ENCODE data around the gene ELAVL3. TPM values are rescaled to one million over a fixed set of nuclear protein-coding genes. Genes with fewer than 3 reads are reported as not detected.
A peak's percentile ranks its signal among the peaks of the same experiment; 100 is the strongest.

The ELAVL3 gene
- under 1 TPM; 0.08 to 0.49 (median 0.16) TPM for polyA plus RNA-seq (ENCODE audit: insufficient read length in 4 of 4)

- DNase-seq (ENCODE audit: low read depth in 4 of 4, low spot score in 2 of 4) = no peak
Observed at GRCh38 chr19:11480715-11481533, at the start of gene ELAVL3. TSS of gene ELAVL3 (minus strand) at chr19:11481046. CDS start at chr19:11480608, 438 bp downstream.

DNA sequence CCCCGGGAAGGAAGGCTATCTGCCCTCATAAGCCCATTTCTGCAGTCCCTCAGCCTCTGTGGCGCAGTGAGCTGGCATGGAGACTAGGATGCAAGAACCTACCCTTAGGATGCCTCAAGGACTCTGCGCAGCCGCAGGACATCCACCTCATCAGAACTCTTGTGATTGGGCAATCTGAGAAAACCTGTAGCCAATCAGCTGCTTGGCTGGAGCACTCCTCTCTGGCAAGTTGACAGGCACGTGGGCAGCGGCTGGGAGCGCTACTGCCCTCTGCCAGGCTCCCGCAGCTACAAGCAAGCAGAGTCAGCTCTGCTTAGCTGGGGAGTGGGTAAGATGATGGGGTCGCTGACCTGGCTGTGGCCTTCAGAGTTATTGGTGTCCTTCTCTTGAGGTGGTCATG is 49.6 kb upstream of the ELAVL3 start:
- DNase-seq (ENCODE audit: low read depth in 4 of 4, low spot score in 2 of 4) = no peak

DNA sequence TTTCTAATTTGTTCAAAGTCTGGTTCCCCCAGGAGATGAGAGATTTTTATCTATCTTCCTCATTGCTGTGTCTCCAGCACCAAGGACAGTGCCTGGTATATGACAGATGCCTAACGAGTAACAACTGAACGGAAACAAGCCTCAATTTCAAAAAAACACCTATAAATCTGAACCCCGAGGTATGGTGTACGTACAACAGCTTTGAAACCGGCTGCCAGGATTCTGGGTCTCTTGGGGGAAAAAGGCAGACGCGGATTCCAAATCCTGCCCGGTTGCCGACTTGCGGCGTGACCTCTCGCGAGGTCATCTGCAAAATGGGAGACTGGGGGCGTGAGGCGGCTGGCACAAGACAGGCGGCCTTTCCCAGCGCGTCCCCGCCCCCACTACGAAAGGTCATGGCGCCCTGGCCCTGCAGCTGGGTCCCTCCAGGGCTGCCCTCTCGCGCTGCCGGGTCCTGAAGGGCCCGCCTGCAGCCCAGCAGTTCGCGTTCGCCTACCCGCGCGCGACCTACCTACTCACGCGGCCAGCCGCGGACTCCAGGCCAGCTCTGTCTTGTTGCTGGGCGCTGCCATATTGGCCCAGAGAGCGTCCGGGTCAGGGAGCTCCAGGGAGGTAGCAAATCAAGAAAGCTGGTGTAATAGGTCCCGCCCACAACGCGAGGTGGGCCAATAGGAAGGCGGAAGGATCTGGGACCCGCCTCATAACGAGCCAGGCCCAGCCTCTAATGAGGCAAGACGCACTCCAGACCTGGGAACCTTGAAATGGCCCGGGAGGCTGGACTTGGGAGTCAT is 47.9 kb upstream of the ELAVL3 start, which contains the start of gene ECSIT:
ECSIT (minus strand) TSS at position 584 of the 791 bp plus-strand sequence. CDS start 9,964 bp downstream, outside the sequence.
- peak; percentile 88 to 96 (median 92) for DNase-seq (ENCODE audit: low read depth in 4 of 4, low spot score in 2 of 4)

DNA sequence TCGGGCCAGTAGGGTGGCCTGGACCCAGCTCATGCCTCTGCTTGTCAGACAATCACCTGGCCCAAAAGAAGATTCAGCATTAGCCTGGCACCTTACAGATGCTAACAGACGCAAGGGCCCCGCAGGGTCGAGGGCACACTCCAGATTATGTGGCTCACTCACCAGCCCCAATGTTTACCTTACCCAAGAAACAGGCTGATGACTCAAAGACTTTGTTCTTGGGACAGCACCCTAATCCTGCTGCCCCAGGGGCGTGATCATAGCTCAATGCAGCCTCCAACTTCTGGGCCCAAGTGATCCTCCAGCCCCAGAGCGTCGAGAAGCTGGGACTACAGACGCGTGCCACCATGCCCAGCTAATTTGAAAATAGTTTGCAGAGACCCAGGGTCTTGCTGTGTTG is 38.3 kb upstream of the ELAVL3 start:
- DNase-seq (ENCODE audit: low read depth in 4 of 4, low spot score in 2 of 4) = no peak

GRCh38 chr19:11513946-11514345 is 33.1 kb upstream of the ELAVL3 start:
- no peak for DNase-seq (ENCODE audit: low read depth in 4 of 4, low spot score in 2 of 4)

- no peak for DNase-seq (ENCODE audit: low read depth in 4 of 4, low spot score in 2 of 4)
Observed at GRCh38 chr19:11510444-11510843, 29.6 kb upstream of the ELAVL3 start.

DNA sequence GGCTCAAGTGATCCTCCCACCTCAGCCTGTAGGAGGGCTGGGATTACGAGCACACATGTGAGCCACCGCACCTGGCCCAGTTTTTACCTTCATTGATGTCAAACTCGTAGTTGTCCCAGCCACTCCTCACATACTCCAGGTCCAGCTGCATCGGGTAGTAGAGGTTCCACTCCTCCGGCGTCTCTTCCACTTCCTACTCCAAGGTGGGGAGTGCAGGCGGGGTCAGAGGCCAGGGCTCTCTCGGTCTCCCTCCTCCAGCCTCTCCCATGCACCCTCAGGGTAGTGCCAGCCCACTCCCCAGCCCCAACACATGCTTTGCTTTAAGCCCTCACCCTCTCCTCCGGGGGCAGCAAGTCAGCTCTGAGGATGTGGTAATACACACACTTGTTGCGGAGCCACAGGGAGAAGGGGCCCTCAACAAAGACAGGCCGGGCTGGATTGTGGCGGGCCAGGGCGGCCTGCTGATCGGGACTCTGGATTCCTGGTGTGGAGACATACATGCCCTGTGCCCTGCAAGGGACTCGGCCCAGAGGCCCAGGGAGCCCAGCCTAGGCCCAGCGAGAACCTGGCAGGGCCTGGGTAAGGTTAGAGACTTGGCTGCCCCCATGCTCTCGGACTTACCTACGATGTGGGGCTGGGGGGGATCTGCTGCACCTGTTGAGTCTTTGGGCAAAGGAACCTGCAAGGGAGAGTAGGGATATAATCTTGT is 26.7 kb upstream of the ELAVL3 start:
- no peak for DNase-seq (ENCODE audit: low read depth in 4 of 4, low spot score in 2 of 4)

DNA sequence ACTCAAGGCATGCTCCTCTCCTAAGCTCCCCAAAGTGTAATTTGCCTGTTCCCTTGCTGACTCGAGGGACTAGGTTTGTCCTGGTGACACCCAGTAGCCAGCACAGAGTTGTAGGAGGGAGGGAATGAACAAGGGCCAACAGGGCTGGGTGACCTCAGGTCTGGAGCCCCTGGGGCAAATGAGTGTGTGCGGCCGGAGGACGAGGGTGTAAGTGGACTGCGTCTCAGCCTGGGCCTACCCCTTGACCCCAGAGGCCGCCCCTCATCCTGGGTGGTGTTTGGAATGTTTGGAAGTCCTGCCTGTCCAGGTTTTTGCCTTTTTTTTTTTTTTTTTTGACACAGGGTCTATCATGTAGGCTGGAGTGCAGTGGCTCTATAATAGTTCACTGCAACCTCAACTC is 26.1 kb upstream of the ELAVL3 start:
- no peak for DNase-seq (ENCODE audit: low read depth in 4 of 4, low spot score in 2 of 4)

GRCh38 chr19:11506101-11506555 is 25.3 kb upstream of the ELAVL3 start:
- no peak for DNase-seq (ENCODE audit: low read depth in 4 of 4, low spot score in 2 of 4)

DNA sequence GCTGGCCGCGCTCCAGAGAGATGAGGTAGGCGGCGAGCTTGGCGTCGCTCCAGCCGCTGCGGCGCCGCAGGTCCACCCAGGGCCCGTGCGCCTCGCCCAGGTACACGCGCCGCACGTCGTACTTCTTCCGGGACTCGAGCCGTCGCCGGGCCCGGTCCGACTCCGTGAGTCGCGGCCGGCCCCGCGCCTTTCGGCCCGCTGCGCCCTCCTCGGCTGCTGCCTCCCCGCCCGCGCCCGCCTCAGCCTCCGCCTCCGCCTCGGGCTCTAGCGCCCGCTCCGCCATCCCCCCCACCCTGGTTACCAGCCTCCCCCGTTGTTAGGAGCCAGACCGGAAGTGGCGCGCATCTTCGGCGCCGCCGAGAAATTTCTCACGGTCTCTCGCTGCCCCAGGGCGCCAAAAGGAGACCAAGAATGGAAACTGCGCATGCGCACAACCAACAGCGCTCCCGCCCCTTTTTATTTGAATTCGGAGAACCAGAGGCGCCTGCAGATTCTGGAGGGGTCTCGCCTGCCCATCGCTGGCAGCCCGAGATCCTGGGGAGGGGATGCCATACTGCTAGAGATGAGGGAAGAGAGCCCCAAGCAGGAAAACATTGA is 24.8 kb upstream of the ELAVL3 start, which contains the start of gene ZNF653:
ZNF653 (minus strand) TSS at position 336 of the 597 bp plus-strand sequence; CDS start at position 283, 53 bp downstream.
- DNase-seq (ENCODE audit: low read depth in 4 of 4, low spot score in 2 of 4) = peak; percentile 92 to 94 (median 93)

DNA sequence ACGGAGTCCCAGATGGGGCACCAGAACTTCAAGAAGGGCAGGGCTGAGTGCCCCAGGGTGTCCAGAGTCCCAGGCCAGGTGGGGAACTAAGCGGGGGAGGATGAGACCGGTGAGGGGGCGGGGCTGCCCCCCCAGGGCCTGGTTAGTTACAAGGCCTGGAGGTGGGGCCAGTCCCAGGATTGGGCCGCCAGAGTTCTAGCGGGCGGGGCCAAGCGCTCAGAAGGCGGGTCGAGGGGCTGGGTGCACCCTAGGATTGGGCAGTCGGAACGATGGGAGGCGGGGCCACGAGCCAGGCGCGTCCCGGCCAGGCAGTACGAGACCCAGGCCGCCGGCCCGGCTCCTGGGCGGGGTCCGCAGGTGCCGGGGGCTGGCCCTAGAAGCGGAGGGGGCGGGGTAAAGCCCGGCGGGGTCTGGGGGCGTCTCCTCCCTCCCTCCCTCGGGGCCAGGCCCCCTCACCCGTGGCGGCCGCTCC is 24.2 kb upstream of the ELAVL3 start:
- DNase-seq (ENCODE audit: low read depth in 4 of 4, low spot score in 2 of 4) = peak; percentile 52 to 88 (median 84)

DNA sequence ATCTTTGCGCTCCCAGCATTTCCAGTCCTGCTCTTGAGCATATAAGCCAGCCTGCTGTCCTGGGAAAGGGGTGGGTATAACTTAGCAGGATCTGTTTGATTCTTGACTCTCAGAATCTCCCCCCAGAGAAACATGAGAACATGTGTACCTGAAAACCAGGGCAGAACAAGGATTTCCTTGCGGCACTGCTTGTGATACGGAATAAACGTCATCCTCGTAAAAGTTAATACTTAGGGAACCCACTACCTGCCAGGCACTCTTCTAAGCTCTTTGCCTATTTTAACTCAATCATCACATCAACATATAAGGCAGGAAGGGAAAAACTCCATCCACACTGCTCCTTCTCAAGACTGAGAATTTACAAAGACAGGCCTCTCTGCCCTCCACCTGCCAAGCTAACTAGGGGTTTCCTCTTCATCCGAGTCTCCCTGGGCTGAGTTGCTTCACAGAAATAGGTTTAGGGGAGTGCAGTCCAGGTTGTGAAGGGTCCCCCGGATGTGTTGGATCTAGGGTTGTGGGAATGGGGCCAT is 23.7 kb upstream of the ELAVL3 start:
- DNase-seq (ENCODE audit: low read depth in 4 of 4, low spot score in 2 of 4) = no peak

DNA sequence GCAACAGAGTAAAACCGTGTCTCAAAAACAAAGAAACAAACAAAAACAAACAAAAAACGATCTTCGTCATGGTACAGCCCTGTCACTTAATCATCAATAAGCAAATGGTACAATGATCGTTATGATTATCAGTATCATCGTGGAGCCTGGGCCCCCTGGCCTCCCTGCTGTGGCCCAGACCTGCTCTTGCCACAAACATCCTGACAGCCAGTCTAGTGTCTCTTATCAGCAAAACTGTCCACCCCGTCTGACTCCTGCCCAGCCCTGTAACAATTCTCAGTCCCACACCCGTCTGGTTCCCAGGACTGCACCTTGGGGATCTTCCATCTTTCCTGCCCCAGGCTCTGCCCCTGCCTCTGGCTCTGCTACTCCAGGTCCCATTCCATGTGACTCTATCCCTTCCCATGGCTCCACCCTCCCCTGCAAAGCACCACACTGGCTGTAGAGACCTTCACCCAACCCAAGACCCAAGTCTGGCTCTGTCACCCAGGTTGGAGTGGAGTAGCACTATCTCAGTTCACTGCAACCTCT is 19.1 kb upstream of the ELAVL3 start:
- DNase-seq (ENCODE audit: low read depth in 4 of 4, low spot score in 2 of 4) = no peak

DNA sequence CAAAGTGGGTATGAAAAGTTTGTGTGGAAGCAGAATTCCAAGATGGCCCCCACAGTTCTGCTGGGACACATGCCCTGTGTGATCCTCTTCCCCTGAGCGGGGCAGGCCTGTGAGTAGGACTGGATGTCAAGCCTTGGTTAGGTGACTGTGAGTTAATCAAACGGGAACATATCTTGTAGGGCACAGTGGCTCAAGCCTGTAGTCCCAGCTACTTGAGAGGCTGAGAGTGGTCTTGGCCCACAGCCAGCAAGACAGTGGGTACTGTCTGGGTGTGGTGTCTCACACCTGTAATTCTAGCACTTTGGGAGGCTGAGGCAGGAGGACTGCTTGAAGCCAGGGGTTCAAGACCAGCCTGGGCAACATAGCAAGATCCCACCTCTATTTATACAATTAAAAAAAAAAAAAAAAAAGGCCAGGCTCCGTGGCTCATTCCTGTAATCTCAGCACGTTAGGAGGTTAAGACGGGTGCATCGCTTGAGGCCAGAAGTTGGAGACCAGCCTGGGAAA is 18.4 kb upstream of the ELAVL3 start:
- no peak for DNase-seq (ENCODE audit: low read depth in 4 of 4, low spot score in 2 of 4)

DNA sequence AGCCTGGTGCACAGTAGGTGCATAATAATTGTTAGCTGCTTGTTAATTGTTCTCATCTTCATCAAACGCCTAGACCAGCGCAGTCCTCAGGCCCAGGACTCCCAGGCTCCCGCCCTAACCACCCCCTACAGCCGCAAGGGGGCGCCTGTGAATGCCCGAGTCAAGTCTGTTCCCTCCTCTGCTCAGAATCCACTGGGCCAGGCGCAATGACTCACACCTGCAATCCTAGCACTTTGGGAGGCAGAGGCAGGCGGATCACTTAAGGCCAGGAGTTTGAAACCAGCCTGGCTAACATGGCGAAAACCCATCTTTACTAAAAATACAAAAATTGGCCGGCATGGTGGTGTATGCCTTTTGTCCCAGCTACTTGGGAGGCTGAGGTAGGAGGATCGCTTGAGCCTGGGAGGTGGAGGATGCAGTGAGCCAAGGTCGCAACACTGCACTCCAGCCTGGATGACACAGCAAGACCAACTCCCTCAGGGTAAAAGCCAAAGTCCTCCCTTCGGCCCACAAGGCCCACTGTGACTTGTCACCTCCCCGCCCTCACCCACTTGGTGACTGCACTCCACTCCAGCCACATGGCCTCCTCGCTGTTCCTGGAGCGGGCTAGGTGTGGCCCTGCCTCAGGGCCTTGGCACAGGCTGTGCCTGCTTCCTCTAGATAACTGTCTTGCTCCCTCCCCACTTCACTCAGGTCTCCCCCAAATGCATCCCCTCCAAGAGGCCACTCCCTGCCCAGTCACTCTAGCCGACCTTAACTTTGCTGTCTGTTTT is 15.7 kb upstream of the ELAVL3 start:
- DNase-seq (ENCODE audit: low read depth in 4 of 4, low spot score in 2 of 4) = no peak

DNA sequence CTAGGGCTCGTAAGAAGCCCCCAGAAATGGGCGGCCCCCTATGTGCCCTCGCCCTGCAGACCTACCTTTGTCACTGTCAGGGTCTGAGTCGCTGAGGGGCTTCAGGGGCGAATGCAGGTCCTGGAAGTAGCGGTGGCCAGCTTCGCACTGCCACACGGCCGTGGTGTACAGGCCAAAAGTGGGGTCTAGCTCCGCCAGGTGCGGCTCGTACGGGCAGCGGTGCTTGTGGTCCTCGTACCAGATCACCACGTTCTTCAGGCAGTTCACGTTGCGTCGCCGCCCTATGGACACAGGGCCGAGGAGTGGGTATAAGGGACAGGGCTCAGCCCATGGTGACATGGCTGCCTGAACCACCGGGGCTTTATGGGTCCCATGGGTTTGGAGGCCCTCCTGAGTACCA is 15.0 kb upstream of the ELAVL3 start:
- DNase-seq (ENCODE audit: low read depth in 4 of 4, low spot score in 2 of 4) = no peak

GRCh38 chr19:11495481-11495880 is 14.6 kb upstream of the ELAVL3 start:
- DNase-seq (ENCODE audit: low read depth in 4 of 4, low spot score in 2 of 4) = no peak

DNA sequence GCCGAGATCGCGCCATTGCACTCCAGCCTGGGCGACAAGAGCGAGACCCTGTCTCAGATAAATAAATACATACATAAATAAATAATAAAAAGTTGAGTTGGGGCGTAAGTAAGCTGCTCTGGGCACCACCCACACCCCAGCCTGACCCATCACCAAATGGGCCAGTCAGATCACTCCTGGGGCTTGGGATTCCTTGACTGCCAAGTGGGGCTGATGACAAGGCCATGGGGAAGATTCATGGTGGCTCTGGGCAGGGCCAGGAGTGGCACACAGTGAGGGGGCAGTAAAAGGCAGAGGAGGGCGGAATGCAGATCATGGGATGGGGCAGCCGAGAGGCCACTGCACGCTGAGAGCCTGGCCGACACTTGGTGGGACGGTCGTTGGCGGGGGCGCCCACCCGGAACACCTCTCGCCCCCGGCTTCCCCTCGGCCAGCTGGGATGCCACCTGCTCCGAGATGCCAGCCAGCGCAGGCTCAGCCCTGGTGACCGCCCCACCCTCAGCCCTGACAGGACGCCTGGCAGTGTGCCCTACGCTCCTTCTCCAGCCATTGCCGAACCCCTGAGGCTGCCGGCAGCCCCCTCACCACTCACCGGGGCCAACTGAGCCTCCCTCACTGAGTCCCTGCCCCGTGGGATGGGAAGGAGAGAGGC is 13.9 kb upstream of the ELAVL3 start:
- no peak for DNase-seq (ENCODE audit: low read depth in 4 of 4, low spot score in 2 of 4)

All from left renal cortex interstitium (tissue), 4 donors.